Measurements from ENCODE around the gene TRIM38.
"Not testable (repeated sequence)": the region's sequence is repeated elsewhere in the genome, so short reads cannot be mapped to it uniquely, and the experiment has no call there.

Gene TRIM38

DNA sequence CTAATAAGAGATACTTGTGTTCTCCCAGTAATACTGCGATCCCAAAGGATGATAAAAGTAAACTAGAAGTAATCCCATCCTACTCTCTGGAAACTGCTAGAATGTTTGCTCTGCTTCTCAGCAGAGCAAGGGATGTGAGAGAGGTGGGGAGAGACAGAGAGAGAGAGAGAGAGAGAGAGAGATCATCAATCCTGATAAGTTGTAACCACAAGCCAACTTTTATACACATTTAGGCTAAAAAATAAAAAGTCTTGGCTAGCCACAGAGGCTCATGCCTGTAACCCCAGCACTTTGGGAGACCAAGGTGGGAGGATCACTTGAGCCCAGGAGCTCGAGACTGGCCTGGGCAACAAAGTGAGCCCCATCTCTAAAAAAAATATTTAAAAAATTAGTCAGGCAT is 16.0 kb upstream of the TRIM38 start:
- Histone ChIP-seq H3K4me3 (no peak overlapping the region), H3K9me3 (ENCODE audit: low read depth, low read length) (no peaks in the 10 kb centered on the region), H3K36me3 (ENCODE audit: insufficient read depth, low read length) (no peaks in the 10 kb centered on the region), H3K27ac (no peak overlapping the region), H3K9ac (ENCODE audit: insufficient read length) (no peak overlapping the region)
- TF ChIP-seq FOXP2 (optimal IDR thresholded peaks at IDR 0.05; ENCODE audit: control extremely low read depth, extremely low read length, insufficient read depth) (no peak), POLR2AphosphoS5 (IDR thresholded peaks at IDR 0.05; ENCODE audit: borderline replicate concordance, low read depth, low read length) (no peak), EZH2 (IDR thresholded peaks at IDR 0.05) (no peak)
- DNase-seq (ENCODE audit: low read depth, low spot score) = no peak

DNA sequence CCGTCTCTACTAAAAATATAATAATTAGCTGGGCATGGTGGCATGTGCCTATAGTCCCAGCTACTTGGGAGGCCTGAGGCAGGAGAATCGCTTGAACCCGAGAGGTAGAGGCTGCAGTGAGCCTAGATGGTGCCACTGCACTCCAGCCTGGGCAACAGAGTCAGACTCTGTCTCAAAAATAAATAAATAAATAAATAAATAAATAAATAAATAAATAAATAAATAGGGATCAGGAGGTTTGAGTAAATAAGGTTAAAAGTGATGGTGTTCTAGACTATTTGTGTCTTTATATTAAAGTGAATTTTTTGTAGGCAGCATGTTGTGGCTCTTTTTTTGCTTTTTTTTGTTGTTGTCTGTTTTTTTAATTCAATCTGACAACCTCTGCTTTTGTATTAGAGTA is 15.1 kb upstream of the TRIM38 start:
- not testable (repeated sequence) for DNase-seq (ENCODE audit: low read depth, low spot score); H3K9ac ChIP-seq (ENCODE audit: insufficient read length); H3K36me3 ChIP-seq (ENCODE audit: insufficient read depth, low read length); H3K27ac ChIP-seq; H3K9me3 ChIP-seq (ENCODE audit: low read depth, low read length); H3K4me3 ChIP-seq

DNA sequence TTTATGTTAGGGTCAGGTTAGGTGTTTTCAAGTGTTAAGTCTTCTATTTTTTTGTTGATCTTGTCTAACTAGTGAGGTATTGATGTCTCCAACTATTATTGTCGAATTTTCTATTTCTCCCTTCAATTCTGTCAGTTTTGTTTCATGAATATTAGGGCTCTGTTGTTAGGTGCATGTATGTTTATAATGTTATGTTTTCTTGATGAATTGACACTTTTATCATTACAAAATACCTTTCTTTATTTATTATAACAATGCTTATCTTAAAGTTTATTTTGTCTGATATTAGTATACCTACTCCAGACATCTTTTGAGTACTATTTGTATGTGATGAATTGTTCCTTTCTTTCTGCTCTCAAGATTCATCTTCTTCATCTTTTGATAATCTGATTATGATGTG is 12.9 kb upstream of the TRIM38 start:
- no peak overlapping the region for H3K27ac ChIP-seq
- TF ChIP-seq POLR2AphosphoS5 (IDR thresholded peaks at IDR 0.05; ENCODE audit: borderline replicate concordance, low read depth, low read length) = no peak
- no peak for TF ChIP-seq EZH2 (IDR thresholded peaks at IDR 0.05)
- TF ChIP-seq FOXP2 (optimal IDR thresholded peaks at IDR 0.05; ENCODE audit: control extremely low read depth, extremely low read length, insufficient read depth) = no peak
- no peaks in the 10 kb centered on the region for H3K9me3 ChIP-seq (ENCODE audit: low read depth, low read length)
- no peaks in the 10 kb centered on the region for H3K36me3 ChIP-seq (ENCODE audit: insufficient read depth, low read length)
- H3K4me3 ChIP-seq = no peak overlapping the region
- H3K9ac ChIP-seq (ENCODE audit: insufficient read length) = no peak overlapping the region
- no peak for DNase-seq (ENCODE audit: low read depth, low spot score)

DNA sequence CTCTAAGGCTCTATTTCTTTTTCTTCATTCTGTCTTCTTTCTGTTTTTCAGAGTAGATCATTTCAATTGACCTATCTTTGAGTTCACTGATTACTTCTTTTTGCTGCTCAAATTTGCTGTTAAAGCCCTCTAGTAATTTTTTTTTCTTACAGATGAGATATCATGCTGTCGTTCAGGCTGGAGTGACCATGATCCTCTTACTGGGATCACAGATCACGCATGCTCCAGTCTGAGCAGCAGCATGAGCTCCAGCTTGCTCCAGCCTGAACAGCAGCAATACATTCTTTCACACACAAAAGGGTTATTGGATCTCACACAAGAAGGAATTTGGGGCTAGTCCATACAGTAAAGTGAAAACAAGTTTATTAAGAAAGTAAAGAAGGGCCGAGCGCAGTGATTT is 12.3 kb upstream of the TRIM38 start:
- Histone ChIP-seq H3K9me3 (ENCODE audit: low read depth, low read length) (no peaks in the 10 kb centered on the region), H3K36me3 (ENCODE audit: insufficient read depth, low read length) (no peaks in the 10 kb centered on the region), H3K9ac (ENCODE audit: insufficient read length) (no peak overlapping the region), H3K27ac (no peak overlapping the region), H3K4me3 (no peak overlapping the region)
- no peak for DNase-seq (ENCODE audit: low read depth, low spot score)
- no peak for TF ChIP-seq POLR2AphosphoS5 (IDR thresholded peaks at IDR 0.05; ENCODE audit: borderline replicate concordance, low read depth, low read length)
- TF ChIP-seq FOXP2 (optimal IDR thresholded peaks at IDR 0.05; ENCODE audit: control extremely low read depth, extremely low read length, insufficient read depth) = no peak
- TF ChIP-seq EZH2 (IDR thresholded peaks at IDR 0.05) = no peak

DNA sequence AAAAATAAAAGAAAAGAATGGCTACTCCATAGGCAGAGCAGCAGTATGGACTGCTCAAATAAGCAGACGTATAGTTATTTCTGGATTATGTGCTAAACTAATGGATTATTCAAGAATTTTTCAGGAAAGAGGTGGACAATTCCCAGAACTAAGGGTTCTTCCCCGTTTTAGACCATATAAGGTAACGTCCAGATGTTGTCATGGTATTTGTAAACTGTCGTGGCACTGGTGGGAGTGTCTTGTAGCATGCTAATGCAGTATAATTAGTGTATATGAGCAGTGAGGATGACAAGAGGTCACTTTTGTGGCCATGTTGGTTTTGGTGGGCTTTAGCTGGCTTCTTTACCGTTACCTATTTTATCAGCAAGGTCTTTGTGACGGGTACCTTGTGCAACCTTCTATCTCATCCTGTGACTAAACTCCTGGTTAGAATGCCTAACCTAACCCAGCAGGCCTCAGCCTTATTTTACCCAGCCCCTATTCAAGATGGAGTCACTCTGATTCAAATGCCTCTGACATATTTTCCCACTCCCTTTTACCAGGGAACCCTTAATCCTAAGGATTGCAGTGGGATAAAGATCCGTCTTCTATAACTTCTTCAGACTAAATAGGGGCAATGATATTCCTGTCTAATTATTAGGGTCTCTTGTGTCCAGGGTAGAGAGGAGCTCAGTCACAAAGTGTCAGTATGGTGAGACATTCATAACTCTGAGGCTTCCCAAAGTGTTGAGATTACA is 11.1 kb upstream of the TRIM38 start:
- TF ChIP-seq FOXP2 (optimal IDR thresholded peaks at IDR 0.05; ENCODE audit: control extremely low read depth, extremely low read length, insufficient read depth) = no peak
- no peak for TF ChIP-seq POLR2AphosphoS5 (IDR thresholded peaks at IDR 0.05; ENCODE audit: borderline replicate concordance, low read depth, low read length)
- TF ChIP-seq EZH2 (IDR thresholded peaks at IDR 0.05) = no peak
- H3K9me3 ChIP-seq (ENCODE audit: low read depth, low read length) = no peaks in the 10 kb centered on the region
- DNase-seq (ENCODE audit: low read depth, low spot score) = no peak
- H3K27ac ChIP-seq = no peak overlapping the region
- no peak overlapping the region for H3K9ac ChIP-seq (ENCODE audit: insufficient read length)
- H3K36me3 ChIP-seq (ENCODE audit: insufficient read depth, low read length) = no peaks in the 10 kb centered on the region
- no peak overlapping the region for H3K4me3 ChIP-seq

DNA sequence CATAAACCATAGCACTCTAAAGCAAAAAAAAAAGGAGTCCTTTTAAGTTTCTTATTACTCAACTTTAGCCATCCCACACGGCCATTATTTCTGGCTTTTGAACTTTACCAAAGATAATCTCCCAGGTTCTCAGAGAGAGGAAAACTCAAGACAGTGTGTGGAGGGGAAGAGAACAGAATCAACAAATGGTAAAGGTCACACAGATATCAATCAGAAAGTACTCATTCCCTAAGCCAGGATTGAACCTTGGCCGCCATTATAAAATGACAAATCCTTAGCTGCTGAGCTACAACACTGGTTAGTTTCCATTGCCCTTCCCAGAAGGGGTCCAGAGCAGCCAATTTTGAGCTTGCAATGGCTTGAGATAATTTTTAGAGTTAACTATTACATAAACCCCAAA is 10.1 kb upstream of the TRIM38 start:
- no peak overlapping the region for H3K4me3 ChIP-seq
- DNase-seq (ENCODE audit: low read depth, low spot score) = no peak
- H3K27ac ChIP-seq = no peak overlapping the region
- H3K9me3 ChIP-seq (ENCODE audit: low read depth, low read length) = no peaks in the 10 kb centered on the region
- H3K9ac ChIP-seq (ENCODE audit: insufficient read length) = no peak overlapping the region
- H3K36me3 ChIP-seq (ENCODE audit: insufficient read depth, low read length) = no peaks in the 10 kb centered on the region
- no peak for TF ChIP-seq EZH2 (IDR thresholded peaks at IDR 0.05)

DNA sequence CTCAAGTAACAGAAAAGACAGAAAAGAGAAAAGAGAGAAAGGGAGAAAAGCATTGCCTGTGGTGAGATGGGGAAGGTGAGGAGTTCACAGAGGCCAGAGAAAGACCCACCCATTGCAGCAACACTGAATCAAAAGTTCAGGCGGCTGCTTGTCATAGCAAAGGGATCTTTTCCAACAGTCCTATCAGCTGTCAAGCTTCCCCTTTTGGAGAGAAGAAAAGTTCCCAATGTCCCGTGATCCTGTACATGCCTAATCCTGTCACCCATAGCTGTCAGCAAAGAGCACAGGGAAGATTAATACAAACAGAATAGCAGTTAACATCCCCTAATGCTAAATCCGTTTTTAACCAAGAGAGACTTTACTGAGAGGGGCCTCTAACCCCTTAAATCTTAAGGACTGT is 8.9 kb upstream of the TRIM38 start:
- no peak for TF ChIP-seq EZH2 (IDR thresholded peaks at IDR 0.05)
- TF ChIP-seq FOXP2 (optimal IDR thresholded peaks at IDR 0.05; ENCODE audit: control extremely low read depth, extremely low read length, insufficient read depth) = no peak
- TF ChIP-seq POLR2AphosphoS5 (IDR thresholded peaks at IDR 0.05; ENCODE audit: borderline replicate concordance, low read depth, low read length) = no peak
- DNase-seq (ENCODE audit: low read depth, low spot score) = no peak
- Histone ChIP-seq H3K9me3 (ENCODE audit: low read depth, low read length) (no peaks in the 10 kb centered on the region), H3K9ac (ENCODE audit: insufficient read length) (no peak overlapping the region), H3K36me3 (ENCODE audit: insufficient read depth, low read length) (no peaks in the 10 kb centered on the region), H3K27ac (no peak overlapping the region), H3K4me3 (no peak overlapping the region)

DNA sequence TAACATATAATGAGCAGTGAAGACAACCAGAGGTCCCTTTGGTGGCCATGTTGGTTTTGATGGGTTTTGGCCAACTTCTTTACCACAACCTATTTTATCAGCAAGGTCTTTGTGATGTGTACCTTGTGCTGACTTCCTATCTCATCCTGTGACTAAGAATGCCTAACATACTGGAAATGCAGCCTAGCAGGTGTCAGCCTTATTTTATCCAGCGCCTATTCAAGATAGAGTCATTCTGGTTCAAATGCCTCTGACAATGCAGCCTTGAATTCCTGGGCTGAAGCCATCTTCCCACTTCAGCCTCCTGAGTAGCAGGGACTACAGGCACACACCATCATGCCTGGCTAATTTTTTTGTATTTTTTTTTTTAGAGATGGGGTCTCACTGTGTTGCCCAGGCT is 7.8 kb upstream of the TRIM38 start:
- TF ChIP-seq FOXP2 (optimal IDR thresholded peaks at IDR 0.05; ENCODE audit: control extremely low read depth, extremely low read length, insufficient read depth) = no peak
- TF ChIP-seq EZH2 (IDR thresholded peaks at IDR 0.05) = no peak
- TF ChIP-seq POLR2AphosphoS5 (IDR thresholded peaks at IDR 0.05; ENCODE audit: borderline replicate concordance, low read depth, low read length) = no peak
- H3K9ac ChIP-seq (ENCODE audit: insufficient read length) = no peak overlapping the region
- DNase-seq (ENCODE audit: low read depth, low spot score) = no peak

DNA sequence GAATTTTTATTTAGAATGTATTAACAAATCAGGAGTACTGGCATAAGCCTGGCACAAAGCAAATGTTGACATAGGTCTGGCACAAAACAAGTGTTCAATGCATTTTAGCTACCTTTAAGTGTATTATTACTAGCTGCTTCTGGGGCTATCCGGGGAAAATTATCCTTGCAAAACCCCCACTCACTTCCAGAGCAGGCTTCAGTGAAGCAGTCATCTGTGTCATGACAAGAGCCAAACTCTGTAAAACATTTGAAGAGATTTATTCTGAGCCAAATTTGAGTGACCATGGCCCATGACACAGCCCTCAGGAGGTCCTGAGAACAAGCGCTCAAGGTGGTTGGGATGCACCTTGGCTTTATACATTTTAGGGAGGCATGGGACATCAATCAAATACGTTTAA is 6.4 kb upstream of the TRIM38 start:
- Histone ChIP-seq H3K27ac (no peak overlapping the region), H3K36me3 (ENCODE audit: insufficient read depth, low read length) (no peaks in the 10 kb centered on the region), H3K4me3 (no peak overlapping the region), H3K9me3 (ENCODE audit: low read depth, low read length) (no peaks in the 10 kb centered on the region), H3K9ac (ENCODE audit: insufficient read length) (no peak overlapping the region)
- TF ChIP-seq FOXP2 (optimal IDR thresholded peaks at IDR 0.05; ENCODE audit: control extremely low read depth, extremely low read length, insufficient read depth) (no peak), EZH2 (IDR thresholded peaks at IDR 0.05) (no peak), POLR2AphosphoS5 (IDR thresholded peaks at IDR 0.05; ENCODE audit: borderline replicate concordance, low read depth, low read length) (no peak)
- DNase-seq (ENCODE audit: low read depth, low spot score) = no peak

More for the DNA sequence above, 7.8 kb upstream of the TRIM38 start:
- Histone ChIP-seq H3K27ac (no peak overlapping the region), H3K36me3 (ENCODE audit: insufficient read depth, low read length) (no peaks in the 10 kb centered on the region), H3K9me3 (ENCODE audit: low read depth, low read length) (no peaks in the 10 kb centered on the region), H3K4me3 (no peak overlapping the region)

Measured in SK-N-MC (cell line).